Testis (tissue), 2 donors: Measurements from ENCODE around the gene USP48.

Source experiments
- POLR2A ChIP-seq: fragments of 450-650 bp; IDR thresholded peaks from one replicate; pipeline ENCODE4 v1.6.1; 2017; ENCODE audit warnings: antibody characterized with exemption, mild to moderate bottlenecking, moderate library complexity
- TF ChIP-seq, protein P1 (sequence below), 3 experiments: fragments of 450-650 bp in 2 of 3; fragments of 200-600 bp in 1 of 3; sonication (generic) in 1 of 3; IDR thresholded peaks; one replicate each; pipeline ENCODE4 v1.5.1; 2016 to 2019; ENCODE audit warnings: antibody characterized with exemption in 3 of 3, mild to moderate bottlenecking in 2 of 3, moderate library complexity in 1 of 3

DNA sequence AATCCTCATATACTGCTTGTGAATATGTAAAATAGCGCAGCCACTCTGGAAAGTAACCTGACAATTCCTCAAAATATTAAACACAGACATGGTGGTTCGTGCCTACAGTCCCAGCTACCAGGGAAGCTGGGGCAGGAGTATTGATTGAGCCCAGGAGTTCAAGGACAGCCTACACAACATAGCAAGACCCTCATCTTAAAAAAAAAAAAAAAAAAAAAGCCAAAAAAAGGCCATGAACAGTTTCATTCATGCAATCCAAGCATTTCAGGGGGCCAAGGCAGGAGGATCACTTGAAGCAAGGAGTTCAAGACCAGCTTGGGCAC, 4.6 kb downstream of the USP48 start:
- TF ChIP-seq, protein P1, sequence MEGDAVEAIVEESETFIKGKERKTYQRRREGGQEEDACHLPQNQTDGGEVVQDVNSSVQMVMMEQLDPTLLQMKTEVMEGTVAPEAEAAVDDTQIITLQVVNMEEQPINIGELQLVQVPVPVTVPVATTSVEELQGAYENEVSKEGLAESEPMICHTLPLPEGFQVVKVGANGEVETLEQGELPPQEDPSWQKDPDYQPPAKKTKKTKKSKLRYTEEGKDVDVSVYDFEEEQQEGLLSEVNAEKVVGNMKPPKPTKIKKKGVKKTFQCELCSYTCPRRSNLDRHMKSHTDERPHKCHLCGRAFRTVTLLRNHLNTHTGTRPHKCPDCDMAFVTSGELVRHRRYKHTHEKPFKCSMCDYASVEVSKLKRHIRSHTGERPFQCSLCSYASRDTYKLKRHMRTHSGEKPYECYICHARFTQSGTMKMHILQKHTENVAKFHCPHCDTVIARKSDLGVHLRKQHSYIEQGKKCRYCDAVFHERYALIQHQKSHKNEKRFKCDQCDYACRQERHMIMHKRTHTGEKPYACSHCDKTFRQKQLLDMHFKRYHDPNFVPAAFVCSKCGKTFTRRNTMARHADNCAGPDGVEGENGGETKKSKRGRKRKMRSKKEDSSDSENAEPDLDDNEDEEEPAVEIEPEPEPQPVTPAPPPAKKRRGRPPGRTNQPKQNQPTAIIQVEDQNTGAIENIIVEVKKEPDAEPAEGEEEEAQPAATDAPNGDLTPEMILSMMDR (IDR thresholded peaks at IDR 0.05), result no peak
- TF ChIP-seq POLR2A, result no peak
